Spinal cord (tissue), 10 donors: ENCODE data around the gene IL4R. TPM values are rescaled to one million over a fixed set of nuclear protein-coding genes. Genes with fewer than 3 reads are reported as not detected.
"Not testable (repeated sequence)": the region's sequence is repeated elsewhere in the genome, so short reads cannot be mapped to it uniquely, and the experiment has no call there.

ENCODE experiments used
- DNase-seq, 6 donors: peaks; one replicate each; pipeline versions ENCODE4 v3.0.0 to v3.0.0-alpha.2; 2013 to 2015; ENCODE audit warnings: low spot score in 6 of 6, low read depth in 4 of 6
- H3K27ac ChIP-seq: one replicate; pipeline ENCODE4 v1.5.1; 2013; ENCODE audit warnings: low read depth, low read length, control low read depth
- H3K27me3 ChIP-seq: one replicate; pipeline ENCODE4 v1.6.1; 2013; ENCODE audit warnings: low read length; ENCODE audit not compliant: control insufficient read depth, insufficient read depth
- H3K36me3 ChIP-seq: one replicate; pipeline ENCODE4 v1.6.1; 2013; ENCODE audit warnings: low read length; ENCODE audit not compliant: control insufficient read depth, insufficient read depth
- H3K4me1 ChIP-seq: one replicate; pipeline ENCODE4 v1.6.1; 2013; ENCODE audit warnings: low read length; ENCODE audit not compliant: control insufficient read depth, insufficient read depth
- H3K4me3 ChIP-seq: one replicate; pipeline ENCODE4 v1.5.1; 2013; ENCODE audit warnings: low read depth, low read length, control low read depth
- H3K9me3 ChIP-seq: one replicate; pipeline ENCODE4 v1.6.1; 2013; ENCODE audit warnings: low read length; ENCODE audit not compliant: control insufficient read depth, insufficient read depth
- WGBS: methylation state at CpG from one replicate; pipeline ENCODE4 v1.1.5; 2013; ENCODE audit warnings: missing lambda C conversion rate; ENCODE audit not compliant: insufficient coverage; 5-methylcytosine and 5-hydroxymethylcytosine counted together
- polyA plus RNA-seq, 2 donors: library from polyadenylated mRNA; unstranded; fragments of 120-200 nt; gene quantifications; one replicate each; pipeline ENCODE4 v1.2.1, GENCODE V29; 2013; ENCODE audit not compliant: insufficient read length in 2 of 2
- total RNA-seq, 2 donors: library from RNA; depleted of rRNA in 1 of 2; stranded (reverse); fragments of 120-200 nt in 1 of 2; fragments of >200 nt in 1 of 2; gene quantifications; one replicate each; pipeline versions ENCODE4 v1.2.3 to v1.2.4, GENCODE V29; 2013 to 2014
- donor health status: healthy.

Gene IL4R
- total and polyA plus RNA-seq, 4 donors: 6.1 to 9.8 (median 9.0) TPM

DNA sequence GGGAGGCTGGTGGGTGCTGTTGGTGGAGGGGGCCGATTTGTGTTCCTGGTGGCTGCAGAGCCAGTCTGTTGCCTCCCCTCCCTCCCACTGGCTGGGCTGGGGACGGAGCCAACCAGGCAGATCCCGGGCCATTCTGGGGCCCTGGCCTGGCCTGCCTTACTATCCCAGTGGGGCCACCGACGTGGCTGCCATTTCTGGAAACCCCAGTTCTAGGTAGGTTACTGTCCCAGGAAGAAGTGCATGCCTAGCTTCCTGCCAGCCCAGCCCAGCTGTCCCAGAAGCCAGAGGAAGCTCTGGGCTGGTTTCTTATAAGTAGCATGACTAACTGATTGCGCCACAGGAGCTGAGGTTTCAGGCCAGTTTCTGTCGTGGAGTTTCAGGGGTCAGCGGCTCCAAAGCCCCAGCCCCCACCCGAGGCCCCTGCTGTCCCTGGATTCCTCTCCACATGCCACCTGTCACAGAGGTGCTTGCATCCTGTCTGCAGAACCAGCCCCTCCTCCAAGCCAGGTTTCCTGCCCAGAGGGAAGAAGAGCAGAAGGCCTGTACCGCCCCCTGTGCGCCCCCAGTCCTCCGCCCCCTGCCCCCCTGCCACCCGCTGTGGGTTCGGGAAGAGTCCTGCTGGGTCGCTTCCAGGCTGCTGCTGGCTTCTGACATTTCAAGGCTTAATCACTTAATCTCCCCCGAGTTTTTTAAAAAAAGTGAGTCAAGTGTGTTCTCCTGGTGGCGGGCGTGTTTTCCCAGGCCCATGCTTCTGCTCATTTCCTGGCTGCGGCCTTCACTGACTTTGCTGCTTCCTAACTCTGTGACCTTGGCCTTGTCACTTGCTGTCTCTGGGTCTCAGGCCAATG, 13.2 kb downstream of the IL4R start:
- Histone ChIP-seq H3K36me3 (no peaks in the 10 kb centered on the region), H3K4me3 (no peak overlapping the region), H3K4me1 (peaks cover 5% of the 10 kb centered on the region), H3K27me3 (no peaks in the 10 kb centered on the region), H3K9me3 (no peaks in the 10 kb centered on the region), H3K27ac (peak overlapping the region; percentile 57)
- peak in 1 of 6 donors; percentile 47 for DNase-seq
- 40% methylated on average over 13 of the region's 19 CpGs for WGBS

DNA sequence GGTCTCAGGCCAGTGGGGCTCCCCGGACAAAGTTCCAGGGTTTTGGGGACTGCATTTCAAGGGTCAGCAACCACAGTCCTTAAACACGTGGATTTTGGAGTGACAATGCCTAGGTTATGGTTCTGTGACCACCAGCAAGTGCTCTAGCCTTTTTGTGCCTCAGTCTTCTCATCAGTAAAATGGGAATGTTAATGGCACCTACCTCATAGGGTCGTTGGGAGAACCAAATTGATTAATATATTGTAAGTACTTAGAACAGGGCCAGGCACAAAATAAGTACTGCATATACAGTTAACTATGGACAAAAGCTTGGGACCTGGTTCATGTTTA, 13.8 kb downstream of the IL4R start:
- H3K4me1 ChIP-seq: peaks cover 5% of the 10 kb centered on the region

DNA sequence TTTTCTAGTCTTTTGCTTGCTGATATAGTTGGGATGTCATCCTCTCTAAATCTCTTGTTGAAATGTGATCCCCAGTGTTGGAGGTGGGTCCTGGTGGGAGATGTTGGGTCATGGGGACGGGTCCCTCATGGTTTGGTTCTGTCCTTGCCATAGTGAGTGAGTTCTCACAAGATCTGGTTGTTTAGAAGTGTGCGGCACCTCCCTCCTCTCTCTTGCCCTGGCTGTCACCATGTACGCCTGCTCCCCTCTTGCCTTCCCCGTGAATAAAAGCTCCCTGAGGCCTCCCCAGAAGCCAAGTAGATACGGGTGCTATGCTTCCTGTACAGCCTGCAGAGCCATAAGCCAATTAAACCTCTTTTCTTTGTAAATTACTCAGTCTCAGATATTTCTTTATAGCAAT, 15.2 kb downstream of the IL4R start:
- no peaks in the 10 kb centered on the region for H3K27me3 ChIP-seq
- H3K4me3 ChIP-seq: no peak overlapping the region
- no peak overlapping the region for H3K27ac ChIP-seq
- 94% methylated on average over 4 of the region's 5 CpGs for WGBS
- H3K9me3 ChIP-seq: no peaks in the 10 kb centered on the region
- peaks cover 5% of the 10 kb centered on the region for H3K4me1 ChIP-seq
- H3K36me3 ChIP-seq: no peaks in the 10 kb centered on the region
- DNase-seq: no peak

More for the DNA sequence above, 13.8 kb downstream of the IL4R start:
- no peak for DNase-seq
- Histone ChIP-seq H3K27ac (peak overlapping the region; percentile 57), H3K36me3 (no peaks in the 10 kb centered on the region), H3K9me3 (no peaks in the 10 kb centered on the region), H3K4me3 (no peak overlapping the region), H3K27me3 (no peaks in the 10 kb centered on the region)
- 54% methylated on average over 2 of the region's 3 CpGs for WGBS

DNA sequence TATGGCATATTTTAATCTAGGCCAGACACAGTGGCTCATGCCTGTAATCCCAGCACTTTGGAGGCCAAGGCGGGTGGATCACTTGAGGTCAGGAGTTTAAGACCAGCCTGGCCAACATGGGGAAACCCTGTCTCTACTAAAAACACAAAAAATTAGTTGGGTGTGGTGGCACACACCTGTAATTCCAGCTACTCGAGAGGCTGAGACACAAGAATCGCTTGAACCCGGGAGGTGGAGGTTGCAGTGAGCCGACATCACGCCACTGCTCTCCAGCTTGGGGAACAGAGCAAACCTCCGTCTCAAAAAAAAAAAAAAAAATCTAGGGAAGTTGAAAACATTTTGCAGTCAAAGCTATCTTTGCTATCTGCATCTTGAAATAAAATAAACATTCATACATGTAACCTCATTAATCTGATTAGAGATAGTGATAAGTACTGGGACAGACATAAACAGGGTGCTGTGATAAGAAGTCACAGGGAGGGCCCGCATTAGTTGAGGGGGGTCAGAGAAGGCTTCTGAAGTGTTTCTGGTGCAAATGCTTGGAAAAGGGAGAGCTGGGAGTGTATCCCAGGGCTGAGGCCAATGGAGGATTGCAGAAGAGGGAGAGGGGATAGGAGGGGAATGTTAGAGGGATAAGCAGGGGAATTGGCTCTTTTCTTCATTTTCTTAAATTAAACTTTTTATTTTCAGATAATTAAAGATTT, 15.8 kb downstream of the IL4R start:
- 93% methylated on average over 7 of the region's 8 CpGs for WGBS
- not testable (repeated sequence) for H3K4me1 ChIP-seq, H3K9me3 ChIP-seq, H3K4me3 ChIP-seq, DNase-seq, H3K36me3 ChIP-seq, H3K27ac ChIP-seq, H3K27me3 ChIP-seq

DNA sequence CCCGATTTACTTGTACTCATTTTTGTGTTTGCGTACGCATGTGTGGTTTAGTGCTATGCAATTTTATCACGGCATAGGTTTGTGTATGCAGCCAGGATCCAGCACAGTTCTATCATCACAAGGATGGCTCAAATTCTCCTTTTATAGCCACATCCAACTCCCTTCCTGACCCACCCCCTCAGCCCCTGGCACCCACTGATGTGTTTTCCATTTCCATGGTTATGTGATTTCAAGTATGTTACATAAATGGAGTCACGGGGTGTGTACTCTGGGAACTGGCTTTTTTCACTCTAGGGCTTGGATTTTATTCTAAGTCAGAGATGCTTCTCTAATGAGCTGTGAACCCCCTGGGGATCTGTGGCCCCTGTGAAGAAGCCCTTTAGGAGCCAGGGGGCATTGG, 16.8 kb downstream of the IL4R start:
- peak in 2 of 6 donors; percentile 17 to 34 for DNase-seq
- H3K27ac ChIP-seq: no peak overlapping the region
- no peaks in the 10 kb centered on the region for H3K36me3 ChIP-seq
- no peaks in the 10 kb centered on the region for H3K9me3 ChIP-seq
- H3K27me3 ChIP-seq: no peaks in the 10 kb centered on the region
- H3K4me1 ChIP-seq: peaks cover 5% of the 10 kb centered on the region
- 70% methylated on average over 4 of the region's 5 CpGs for WGBS
- H3K4me3 ChIP-seq: no peak overlapping the region

DNA sequence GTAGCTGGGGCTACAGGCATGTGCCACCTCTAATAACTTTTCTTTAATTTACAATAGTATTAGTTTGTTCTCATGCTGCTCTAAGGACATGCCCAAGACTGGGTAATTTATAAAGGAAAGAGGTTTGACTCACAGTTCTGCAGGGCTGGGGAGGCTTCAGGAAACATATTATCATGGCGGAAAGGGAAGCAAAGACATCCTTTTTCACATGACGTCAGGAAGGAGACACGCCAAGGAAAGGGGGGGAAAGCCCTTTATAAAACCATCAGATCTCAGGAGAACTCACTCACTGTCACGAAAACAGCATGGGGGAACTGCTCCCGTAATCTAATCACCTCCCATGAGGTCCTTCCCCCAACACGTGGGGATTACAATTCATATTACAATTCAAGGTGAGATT, 18.3 kb downstream of the IL4R start:
- Histone ChIP-seq H3K27me3 (no peaks in the 10 kb centered on the region), H3K27ac (no peak overlapping the region), H3K4me1 (no peaks in the 10 kb centered on the region), H3K4me3 (no peak overlapping the region), H3K36me3 (no peaks in the 10 kb centered on the region), H3K9me3 (no peaks in the 10 kb centered on the region)
- no peak for DNase-seq
- WGBS: 76% methylated on average over 3 of the region's 6 CpGs

DNA sequence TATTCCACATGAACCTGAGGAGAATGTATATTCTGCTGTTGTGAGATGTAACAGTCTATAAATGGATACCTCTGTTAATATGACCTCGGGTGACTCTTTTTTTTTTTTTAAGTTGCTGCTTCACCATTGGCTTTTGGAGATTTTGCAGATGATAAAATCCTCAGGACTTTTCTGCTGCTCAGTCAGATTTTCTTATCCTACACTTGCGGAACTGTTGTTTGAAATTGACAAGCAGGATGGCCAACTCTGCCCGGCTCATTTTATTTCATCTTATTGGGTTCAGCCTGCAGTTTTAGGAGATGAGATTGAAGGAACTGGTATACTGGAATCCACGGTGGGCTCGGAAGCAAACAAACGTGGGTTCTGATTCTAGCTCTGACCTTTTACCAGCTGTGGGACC, 19.3 kb downstream of the IL4R start:
- H3K27ac ChIP-seq: no peak overlapping the region
- H3K9me3 ChIP-seq: no peaks in the 10 kb centered on the region
- no peak overlapping the region for H3K4me3 ChIP-seq
- DNase-seq: no peak
- no peaks in the 10 kb centered on the region for H3K36me3 ChIP-seq
- H3K27me3 ChIP-seq: no peaks in the 10 kb centered on the region
- no peaks in the 10 kb centered on the region for H3K4me1 ChIP-seq
- no CpG with 5 or more reads among the region's 6 CpGs for WGBS

DNA sequence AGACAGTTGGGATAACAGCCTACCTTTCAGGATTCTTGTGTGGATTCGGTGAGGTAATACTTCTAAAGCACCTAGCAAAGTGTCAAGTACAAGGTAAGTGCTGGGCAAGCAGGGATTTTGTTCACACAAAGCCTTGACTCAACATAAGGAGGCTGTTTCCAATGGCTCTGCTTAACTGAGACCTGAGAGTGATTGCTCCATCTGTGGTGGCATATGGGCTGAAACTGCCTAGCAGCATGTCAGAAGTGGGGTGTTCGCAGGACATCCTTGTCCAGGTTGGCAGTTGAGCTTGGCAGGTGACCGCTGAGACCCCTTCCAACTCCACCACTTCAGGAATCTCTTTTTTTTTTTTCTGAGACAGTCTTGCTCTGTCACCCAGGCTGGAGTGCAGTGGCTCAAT, 19.8 kb downstream of the IL4R start:
- Histone ChIP-seq H3K4me1 (no peaks in the 10 kb centered on the region), H3K9me3 (no peaks in the 10 kb centered on the region), H3K27ac (no peak overlapping the region), H3K27me3 (no peaks in the 10 kb centered on the region), H3K36me3 (no peaks in the 10 kb centered on the region), H3K4me3 (no peak overlapping the region)
- DNase-seq: no peak
- whole genome bisulfite sequencing: 100% methylated on average over 3 of the region's 3 CpGs

DNA sequence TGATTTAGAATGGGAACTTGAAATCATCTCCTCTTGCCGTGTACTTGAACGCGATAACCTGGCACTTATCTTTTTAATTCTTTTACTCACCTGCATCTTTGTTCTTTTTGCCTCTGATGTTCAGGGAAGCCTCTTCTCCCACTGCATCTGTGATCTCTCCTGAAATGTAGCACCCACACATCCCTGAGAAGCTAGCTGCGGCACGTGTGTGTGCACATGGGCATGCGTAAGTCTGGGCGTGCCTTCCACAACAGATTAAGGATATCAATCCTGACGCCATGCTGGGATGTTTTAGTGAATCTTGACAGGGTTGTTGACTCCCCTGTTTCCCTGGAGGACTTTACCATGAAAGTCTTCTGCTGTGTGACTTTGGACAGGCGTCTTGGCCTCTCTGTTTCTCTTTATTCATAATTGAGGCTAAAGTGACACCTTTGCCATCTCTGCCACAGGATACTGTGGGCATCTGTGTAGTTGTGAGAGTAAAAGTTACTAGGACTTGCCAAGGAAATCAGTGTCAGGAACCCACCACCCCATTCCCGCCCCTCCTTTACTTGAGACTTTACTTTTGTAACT, 20.5 kb downstream of the IL4R start:
- 92% methylated on average over 7 of the region's 10 CpGs for WGBS
- Histone ChIP-seq H3K4me3 (no peak overlapping the region), H3K27me3 (no peaks in the 10 kb centered on the region), H3K27ac (no peak overlapping the region), H3K36me3 (no peaks in the 10 kb centered on the region), H3K4me1 (no peaks in the 10 kb centered on the region), H3K9me3 (no peaks in the 10 kb centered on the region)
- no peak for DNase-seq
